Fibroblast of upper back skin (primary cell): ENCODE results near the gene TMEM11.

Experiments used
- DNase-seq: peaks from one replicate; pipeline ENCODE4 v3.0.0-alpha.2; 2013

The TMEM11 gene

GRCh38 chr17:21177854-21178600, 35.9 kb downstream of the TMEM11 start:
- DNase-seq, result no peak

GRCh38 chr17:21177401-21177800, 36.6 kb downstream of the TMEM11 start:
- DNase-seq, result no peak

- DNase-seq, result no peak
Measured at GRCh38 chr17:21176773-21177395, 37.1 kb downstream of the TMEM11 start.

GRCh38 chr17:21174713-21175112, 39.2 kb downstream of the TMEM11 start:
- DNase-seq, result peak; percentile 71

- no peak for DNase-seq
Measured at GRCh38 chr17:21174186-21174585, 39.8 kb downstream of the TMEM11 start.

GRCh38 chr17:21173543-21173942, 40.4 kb downstream of the TMEM11 start:
- DNase-seq, result no peak

GRCh38 chr17:21172846-21173245, 41.1 kb downstream of the TMEM11 start:
- no peak for DNase-seq

- no peak for DNase-seq
Measured at GRCh38 chr17:21171970-21172510, 41.9 kb downstream of the TMEM11 start.

GRCh38 chr17:21171309-21171922, 42.5 kb downstream of the TMEM11 start:
- no peak for DNase-seq

GRCh38 chr17:21170809-21171208, 43.2 kb downstream of the TMEM11 start:
- DNase-seq, result peak; percentile 27

- no peak for DNase-seq
Measured at GRCh38 chr17:21169496-21169895, 44.5 kb downstream of the TMEM11 start.

- DNase-seq, result no peak
Measured at GRCh38 chr17:21168555-21168865, 45.5 kb downstream of the TMEM11 start.

GRCh38 chr17:21167303-21167702, 46.7 kb downstream of the TMEM11 start:
- DNase-seq, result no peak

- DNase-seq, result peak; percentile 55
Measured at GRCh38 chr17:21166595-21167210, 47.3 kb downstream of the TMEM11 start.

- DNase-seq, result no peak
Measured at GRCh38 chr17:21165922-21166594, 47.9 kb downstream of the TMEM11 start.

GRCh38 chr17:21164620-21165019, 49.3 kb downstream of the TMEM11 start:
- no peak for DNase-seq

- no peak for DNase-seq
Measured at GRCh38 chr17:21164216-21164615, 49.7 kb downstream of the TMEM11 start.

- no peak for DNase-seq
Measured at GRCh38 chr17:21163101-21163500, 50.9 kb downstream of the TMEM11 start.

GRCh38 chr17:21162394-21162775, 51.6 kb downstream of the TMEM11 start:
- DNase-seq, result no peak

GRCh38 chr17:21161498-21162393, 52.2 kb downstream of the TMEM11 start:
- DNase-seq, result peak; percentile 80

GRCh38 chr17:21160401-21160800, 53.6 kb downstream of the TMEM11 start:
- DNase-seq, result no peak
